A673 (cell line): Measurements from ENCODE around the gene PTTG1IP.

Source experiments
- EZH2 ChIP-seq: fragments of 200-600 bp; sonication (generic); IDR thresholded peaks from 2 replicates; pipeline ENCODE4 v1.6.1; 2017; ENCODE audit warnings: borderline replicate concordance, low read depth, mild to moderate bottlenecking, mixed read lengths, antibody characterized with exemption, low read length; ENCODE audit not compliant: poor library complexity, severe bottlenecking
- TF ChIP-seq, protein P1 (sequence below): fragments of 300-800, 200-600 bp; sonication (generic); conservative IDR thresholded peaks from 2 replicates; pipeline ENCODE4 v1.5.1; 2017; ENCODE audit warnings: low read depth, mild to moderate bottlenecking, antibody characterized with exemption, low read length, moderate library complexity, mixed read lengths

GRCh38 chr21:44836666-44837471 is 36.6 kb downstream of the PTTG1IP start:
- TF ChIP-seq, protein P1, sequence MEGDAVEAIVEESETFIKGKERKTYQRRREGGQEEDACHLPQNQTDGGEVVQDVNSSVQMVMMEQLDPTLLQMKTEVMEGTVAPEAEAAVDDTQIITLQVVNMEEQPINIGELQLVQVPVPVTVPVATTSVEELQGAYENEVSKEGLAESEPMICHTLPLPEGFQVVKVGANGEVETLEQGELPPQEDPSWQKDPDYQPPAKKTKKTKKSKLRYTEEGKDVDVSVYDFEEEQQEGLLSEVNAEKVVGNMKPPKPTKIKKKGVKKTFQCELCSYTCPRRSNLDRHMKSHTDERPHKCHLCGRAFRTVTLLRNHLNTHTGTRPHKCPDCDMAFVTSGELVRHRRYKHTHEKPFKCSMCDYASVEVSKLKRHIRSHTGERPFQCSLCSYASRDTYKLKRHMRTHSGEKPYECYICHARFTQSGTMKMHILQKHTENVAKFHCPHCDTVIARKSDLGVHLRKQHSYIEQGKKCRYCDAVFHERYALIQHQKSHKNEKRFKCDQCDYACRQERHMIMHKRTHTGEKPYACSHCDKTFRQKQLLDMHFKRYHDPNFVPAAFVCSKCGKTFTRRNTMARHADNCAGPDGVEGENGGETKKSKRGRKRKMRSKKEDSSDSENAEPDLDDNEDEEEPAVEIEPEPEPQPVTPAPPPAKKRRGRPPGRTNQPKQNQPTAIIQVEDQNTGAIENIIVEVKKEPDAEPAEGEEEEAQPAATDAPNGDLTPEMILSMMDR, result no peak
- no peak for TF ChIP-seq EZH2
